OCI-M1 (cell line): ENCODE data around the gene SMPD2.
A peak's percentile ranks its signal among the peaks of the same experiment; 100 is the strongest.

Source experiments
- DNase-seq: peaks from one replicate; lab custom pipeline; 2025; lab: John Stamatoyannopoulos, UW

Gene SMPD2

DNA sequence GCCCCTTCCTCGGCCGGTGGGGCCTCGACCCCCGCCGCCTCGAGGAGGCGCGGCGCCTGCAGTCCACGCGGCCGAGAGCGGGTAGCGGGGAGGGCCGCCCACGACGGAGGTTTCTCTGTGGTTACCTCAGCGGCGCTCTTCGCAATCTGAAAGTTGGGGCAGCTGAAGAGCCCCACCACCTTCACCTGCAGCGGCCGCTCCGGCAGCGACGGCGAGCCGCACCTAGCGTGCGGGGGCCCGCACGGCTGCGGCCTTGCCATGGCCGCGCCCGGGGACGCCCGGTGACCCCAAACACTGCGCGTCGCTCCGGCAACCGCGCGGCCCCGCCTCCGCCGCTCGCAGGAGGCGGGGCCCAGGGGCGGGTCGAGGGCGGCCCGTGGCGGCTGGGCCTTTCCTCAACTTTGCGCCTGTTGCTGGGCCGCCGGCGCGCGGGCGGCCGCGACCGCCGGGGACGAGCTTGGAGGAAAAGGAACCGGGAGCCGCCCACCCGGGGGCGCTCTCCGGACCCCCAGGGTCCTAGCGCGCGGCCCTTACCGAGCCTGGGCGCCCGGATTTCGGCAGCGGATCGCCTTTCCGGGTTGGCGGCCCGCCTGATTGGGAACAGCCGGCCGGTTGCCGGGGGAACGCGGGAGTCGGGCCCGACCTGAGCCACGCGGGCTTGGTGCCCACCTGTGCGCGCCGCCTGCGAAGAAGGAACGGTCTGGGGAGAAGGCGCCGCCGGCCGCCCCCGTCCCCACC is at the start of gene SMPD2, which contains the start of gene PPIL6:
Gene SMPD2 (plus strand): TSS at position 394 of the 738 bp plus-strand sequence. CDS start 398 bp downstream, outside the sequence.
Gene PPIL6 (minus strand): TSS at position 298 of the 738 bp plus-strand sequence. CDS start 38 bp downstream, at position 260.
- peak; percentile 95 for DNase-seq

DNA sequence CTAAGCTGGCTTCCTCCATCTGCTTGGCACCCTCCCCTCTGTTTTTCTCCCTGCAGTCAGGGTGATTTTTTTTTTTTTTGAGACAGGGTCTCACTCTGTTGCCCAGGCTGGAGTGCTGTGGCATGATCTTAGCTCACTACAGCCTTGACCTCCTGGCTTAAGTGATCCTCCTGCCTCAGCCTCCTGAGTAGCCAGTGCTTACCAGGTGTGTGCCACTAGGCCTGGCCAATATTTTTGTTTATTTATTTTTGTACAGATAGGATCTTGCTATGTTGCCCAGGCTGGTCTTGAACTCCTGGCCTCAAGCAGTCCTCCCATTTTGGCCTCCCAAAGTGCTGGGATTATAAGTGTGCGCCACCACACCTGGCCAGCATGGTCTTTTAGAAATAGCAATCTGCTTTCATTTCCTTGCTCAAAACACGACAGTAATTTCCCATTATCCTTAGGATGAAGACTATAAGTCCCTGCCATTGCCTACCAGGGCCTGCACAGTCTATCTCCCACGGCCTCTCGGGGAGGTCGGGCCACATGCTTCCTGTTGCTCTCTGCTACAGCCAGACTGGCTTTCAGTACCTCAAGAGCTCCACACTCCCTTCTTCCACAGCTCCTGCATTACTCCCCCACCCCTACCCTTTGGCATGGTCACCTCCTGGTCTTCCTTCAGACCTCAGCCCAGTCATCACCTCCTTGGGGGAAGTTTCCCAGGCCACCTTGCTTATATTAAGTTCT is 47.2 kb upstream of the SMPD2 start:
- no peak for DNase-seq

GRCh38 chr6:109393886-109394281 is 46.6 kb upstream of the SMPD2 start:
- no peak for DNase-seq

GRCh38 chr6:109396046-109396718 is 44.3 kb upstream of the SMPD2 start:
- DNase-seq = no peak

DNA sequence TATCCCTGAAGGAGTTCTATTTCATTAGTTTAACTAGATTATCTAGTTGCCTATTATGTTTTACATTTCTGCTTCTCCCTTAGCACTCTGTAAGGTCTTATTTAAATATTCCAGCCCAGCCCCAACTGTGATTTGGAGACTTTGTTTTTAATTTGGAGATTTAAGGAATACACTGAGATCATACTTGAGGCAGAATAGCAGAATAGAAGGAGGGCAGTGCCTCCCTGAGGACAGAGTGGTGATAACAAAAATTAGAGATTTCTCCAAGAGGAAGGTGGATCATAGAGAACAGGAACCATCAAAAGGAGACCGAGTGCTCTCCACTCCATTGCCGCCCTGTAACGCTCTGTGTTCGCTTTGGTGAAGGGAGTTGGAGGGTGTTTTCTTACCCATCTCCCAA is 43.5 kb upstream of the SMPD2 start:
- DNase-seq = peak; percentile 81

DNA sequence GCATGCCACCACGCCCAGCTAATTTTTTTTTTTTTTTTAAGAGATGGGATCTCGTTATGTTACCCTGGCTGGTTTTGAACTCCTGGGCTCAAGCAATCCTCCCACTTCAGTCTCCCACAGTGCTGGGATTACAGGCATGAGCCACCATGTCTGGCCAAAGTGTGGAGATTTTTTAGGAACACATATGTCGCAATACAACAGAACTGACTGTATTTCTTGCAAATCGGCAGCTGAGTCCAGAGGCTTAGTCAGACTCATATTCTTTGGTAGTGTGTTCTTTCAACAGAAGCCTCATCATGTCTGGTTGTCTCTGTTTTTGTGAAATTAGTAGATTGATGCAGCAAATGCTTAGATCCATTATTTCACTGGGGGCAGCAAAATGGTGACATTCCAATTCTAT is 34.3 kb upstream of the SMPD2 start:
- no peak for DNase-seq

GRCh38 chr6:109411034-109411433 is 29.5 kb upstream of the SMPD2 start:
- DNase-seq = no peak

DNA sequence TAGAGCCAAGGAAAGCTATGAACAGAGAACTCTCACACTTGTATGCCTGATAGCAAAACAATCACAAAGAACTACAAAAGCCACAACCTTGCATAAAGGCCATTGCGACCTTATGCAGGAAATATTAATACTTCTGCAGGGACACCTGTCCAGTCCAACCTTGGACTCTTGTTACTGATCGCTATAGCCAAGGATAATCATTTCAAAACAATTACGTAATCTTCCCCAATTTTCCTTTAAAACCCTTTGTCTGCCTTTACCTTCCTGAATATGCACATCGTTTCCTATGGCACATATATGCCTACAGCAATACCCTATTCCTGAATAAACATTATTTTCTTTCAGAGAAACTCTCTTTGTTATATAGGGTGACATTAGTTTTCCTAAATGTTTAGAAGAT is 22.9 kb upstream of the SMPD2 start:
- DNase-seq = no peak

GRCh38 chr6:109420751-109421150 is 19.8 kb upstream of the SMPD2 start:
- no peak for DNase-seq

- no peak for DNase-seq
Observed at GRCh38 chr6:109421184-109421583, 19.3 kb upstream of the SMPD2 start.

DNA sequence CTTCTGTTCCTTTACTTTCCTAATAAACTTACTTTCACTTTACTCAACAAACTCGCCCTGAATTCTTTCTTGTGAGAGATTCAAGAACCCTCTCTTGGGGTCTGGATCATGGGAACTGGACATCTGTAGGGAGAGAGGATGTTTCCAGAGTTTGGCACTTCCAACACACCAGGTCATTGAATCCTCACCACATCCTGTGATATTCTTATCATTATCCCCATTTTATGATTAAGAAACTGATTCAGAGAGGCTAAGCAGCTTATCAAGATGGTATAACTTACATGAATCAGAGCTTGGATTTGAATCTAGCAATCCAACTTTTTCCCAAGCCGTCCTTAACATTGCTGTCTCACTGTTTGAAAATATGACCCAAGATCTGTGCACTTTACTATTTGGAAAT is 15.6 kb upstream of the SMPD2 start:
- no peak for DNase-seq

DNA sequence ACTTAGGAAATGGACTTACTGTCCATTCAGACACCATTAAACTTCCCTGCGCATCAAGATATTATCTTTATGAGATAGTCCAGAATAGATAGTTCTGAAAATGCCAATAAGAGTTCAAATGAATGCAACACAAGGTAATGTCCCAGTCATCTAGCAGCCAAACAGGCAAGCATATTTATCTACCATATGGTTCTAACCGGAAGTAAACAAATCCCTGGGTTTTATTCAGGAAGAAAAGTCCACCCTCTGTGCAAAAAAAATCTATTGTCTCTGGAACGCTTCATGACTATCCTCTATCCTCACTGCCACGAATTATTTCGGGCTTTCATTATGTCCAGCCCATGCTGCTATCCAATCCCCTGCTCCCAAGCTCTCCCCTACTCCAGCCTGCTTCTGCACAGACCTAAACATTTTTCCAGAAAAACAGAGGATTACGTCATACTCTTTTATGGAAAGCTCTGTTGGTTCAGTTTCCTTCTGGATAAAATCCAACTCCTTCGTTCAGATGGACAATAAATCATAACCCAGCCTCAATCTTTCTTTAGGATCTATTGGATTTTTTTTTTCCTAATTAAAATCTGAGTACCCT is 11.5 kb upstream of the SMPD2 start:
- DNase-seq = no peak

DNA sequence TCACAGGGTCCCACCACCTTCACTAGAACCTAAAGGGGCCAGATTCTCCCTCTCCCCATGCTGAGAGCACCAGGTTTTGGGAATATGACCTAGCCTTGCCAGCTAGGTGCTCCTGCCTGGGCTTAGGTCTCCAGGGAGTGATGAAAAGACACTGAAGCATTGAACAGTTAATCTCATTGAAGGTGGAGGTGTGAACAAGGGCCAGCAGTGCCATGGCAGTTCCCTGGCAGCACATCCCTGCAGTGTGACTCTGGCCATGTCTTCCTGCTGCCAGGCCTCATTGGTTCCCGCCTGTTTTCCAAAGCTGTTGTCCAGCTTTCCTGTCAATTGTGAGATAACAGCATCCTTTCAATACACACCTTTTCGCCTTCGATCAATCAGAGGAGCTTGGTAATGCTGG is 11.0 kb upstream of the SMPD2 start:
- no peak for DNase-seq

DNA sequence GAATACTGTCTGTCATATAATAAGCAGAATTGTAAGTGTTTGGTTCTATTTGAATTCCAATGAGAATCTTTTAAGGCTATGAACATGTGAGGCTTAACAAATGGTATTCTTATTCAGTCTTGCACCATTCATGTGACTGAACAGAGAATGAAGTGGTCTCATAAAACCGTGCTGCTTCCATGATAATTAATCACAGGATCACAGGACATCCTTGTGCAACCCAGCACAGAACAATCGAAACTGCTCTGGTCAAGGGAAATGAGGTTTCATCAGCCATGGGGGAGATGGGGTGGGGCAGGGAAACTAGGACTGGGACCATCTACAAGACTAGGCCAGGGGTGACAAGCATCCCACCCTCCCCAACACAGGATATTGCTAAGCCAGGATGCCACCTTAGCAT is 6.1 kb upstream of the SMPD2 start:
- DNase-seq = no peak

DNA sequence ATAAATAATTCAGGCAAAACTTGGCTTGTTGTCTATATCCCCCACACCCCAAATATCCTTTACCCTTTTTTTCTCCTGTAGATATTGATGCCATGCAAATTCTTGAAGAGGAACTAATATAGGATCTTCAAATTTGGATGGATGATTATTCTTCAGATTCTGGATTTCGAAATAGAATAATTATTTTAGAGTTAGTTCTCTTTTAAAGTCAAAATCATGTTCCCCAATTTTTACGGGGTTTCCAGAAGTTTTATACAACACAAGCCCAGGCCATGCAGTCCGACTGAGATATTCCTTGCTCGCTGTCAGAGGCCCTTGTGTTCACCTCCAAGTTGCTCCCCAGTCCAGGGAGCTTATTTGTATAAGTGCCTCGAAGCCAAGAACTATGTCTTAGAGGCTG is 4.5 kb upstream of the SMPD2 start:
- no peak for DNase-seq

- peak; percentile 77 for DNase-seq
Observed at GRCh38 chr6:109441069-109441816, 719 bp downstream of the SMPD2 start.

DNA sequence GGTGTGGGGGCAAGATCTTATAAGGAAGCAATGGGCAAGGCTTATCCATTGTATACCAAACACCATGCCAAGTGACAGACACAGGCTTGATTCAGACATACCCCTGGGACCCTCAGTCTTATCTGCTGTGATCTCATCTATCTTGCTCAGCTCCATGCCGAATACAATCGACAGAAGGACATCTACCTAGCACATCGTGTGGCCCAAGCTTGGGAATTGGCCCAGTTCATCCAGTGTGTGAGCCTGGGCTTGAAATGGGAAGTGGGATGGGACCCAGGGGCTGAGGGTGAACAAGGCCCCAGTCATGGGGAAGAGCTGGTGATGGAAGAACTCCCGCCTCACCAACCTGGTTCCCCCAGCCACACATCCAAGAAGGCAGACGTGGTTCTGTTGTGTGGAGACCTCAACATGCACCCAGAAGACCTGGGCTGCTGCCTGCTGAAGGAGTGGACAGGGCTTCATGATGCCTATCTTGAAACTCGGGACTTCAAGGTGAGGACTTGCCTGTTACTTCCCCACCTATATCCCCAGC is 1.9 kb downstream of the SMPD2 start:
- DNase-seq = no peak

- no peak for DNase-seq
Observed at GRCh38 chr6:109443425-109443950, 3.0 kb downstream of the SMPD2 start.

DNA sequence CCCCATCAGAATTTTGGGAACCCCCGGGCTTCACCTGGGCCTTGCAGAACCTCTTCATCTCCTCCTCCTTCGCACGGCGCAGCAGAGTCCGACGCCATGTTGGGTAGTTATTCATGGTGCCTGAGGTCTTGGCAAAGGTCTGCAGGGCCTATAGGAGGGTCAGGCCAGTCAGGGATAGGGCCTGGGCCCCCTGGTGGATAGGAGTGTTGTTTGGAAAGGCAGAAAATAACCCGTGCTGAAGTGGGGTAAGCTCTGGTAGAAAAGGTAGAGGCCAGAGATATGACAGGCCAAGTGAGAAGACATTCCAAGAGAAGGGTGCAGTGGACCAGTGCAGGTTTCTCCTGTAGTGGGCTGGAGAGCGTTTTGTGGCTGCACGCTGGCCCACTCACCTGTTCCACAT is 4.9 kb downstream of the SMPD2 start:
- DNase-seq = peak; percentile 8

- no peak for DNase-seq
Observed at GRCh38 chr6:109446072-109446471, 5.5 kb downstream of the SMPD2 start.

DNA sequence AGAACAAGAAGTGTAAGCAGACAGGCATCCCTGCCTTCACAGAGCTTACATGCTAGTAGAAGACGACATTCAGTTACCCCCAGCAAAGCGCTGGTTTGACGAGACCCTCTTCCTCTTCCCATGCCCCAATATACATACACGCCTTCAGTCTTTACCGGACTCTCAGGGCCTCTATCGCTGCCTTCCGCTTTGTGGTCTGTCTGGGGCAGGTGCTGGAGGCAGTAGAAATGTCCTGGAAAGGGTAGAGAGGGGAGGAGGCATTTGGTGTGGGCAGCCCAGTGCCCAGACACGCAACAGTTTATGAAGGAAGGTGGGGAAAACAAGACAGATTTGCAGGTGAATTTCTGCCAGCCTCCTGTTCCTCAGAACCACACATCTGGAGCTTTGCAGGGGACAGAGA is 6.0 kb downstream of the SMPD2 start:
- DNase-seq = no peak
